ENCODE data around the gene PUM2.
"Not testable (repeated sequence)": the region's sequence is repeated elsewhere in the genome, so short reads cannot be mapped to it uniquely, and the experiment has no call there.

Gene PUM2

DNA sequence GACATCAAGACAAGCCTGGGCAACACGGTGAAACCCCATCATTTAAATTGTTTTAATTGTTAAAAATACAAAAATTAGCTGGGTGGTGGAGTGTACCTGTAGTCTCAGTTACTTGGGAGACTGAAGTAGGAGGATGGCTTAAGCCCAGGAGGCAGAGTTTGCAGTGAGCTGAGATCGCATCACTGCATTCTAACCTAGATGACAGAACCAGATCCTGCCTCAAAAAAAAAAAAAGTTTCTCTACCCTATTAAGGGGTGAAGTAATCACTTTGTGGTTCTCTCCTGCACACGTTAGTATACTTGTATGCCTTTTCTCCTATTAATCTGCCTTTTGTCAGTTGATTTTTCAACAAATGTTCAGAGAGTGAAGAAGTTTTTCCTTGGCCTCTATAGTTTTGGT is 18.1 kb upstream of the PUM2 start:
- DNase-seq = no peak

DNA sequence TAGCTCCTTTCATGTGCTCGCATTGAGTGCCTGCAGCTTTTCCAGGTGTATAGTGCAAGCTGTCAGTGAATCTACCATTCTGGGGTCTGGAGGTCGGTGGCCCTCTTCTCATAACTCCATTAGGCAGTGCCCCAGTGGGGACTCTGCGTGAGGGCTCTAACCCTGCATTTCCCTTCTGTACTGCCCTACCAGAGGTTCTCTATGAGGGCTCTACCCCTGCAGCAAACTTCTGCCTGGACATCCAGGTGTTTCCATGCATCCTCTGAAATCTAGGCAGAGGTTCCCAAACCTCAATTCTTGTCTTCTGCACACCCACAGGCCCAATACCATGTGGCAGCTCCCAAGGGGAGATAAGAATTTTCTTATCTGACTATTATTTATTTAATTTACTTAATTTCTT is 17.3 kb upstream of the PUM2 start:
- not testable (repeated sequence) for DNase-seq

DNA sequence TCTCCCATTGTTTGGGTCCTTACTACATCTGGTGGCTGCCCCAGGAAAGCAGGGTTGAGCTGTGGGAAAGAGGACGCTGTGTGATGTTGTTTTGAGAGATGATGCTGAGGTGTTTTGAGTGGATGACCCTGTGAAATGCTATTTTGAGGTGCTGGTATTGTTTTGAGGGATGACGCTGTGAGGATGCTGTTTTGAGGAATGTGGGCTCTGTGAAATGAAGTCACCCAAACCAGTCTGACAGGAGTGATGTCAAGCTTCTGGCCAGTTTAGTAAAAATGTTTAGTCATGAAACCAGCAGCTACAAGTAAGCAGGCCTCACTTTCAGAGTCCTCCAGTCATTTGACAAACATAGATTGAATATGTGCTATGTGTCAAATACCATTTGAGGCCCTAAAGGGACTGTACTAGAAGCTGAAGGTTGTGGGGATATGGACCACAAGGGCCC is 16.1 kb upstream of the PUM2 start:
- no peak for DNase-seq

DNA sequence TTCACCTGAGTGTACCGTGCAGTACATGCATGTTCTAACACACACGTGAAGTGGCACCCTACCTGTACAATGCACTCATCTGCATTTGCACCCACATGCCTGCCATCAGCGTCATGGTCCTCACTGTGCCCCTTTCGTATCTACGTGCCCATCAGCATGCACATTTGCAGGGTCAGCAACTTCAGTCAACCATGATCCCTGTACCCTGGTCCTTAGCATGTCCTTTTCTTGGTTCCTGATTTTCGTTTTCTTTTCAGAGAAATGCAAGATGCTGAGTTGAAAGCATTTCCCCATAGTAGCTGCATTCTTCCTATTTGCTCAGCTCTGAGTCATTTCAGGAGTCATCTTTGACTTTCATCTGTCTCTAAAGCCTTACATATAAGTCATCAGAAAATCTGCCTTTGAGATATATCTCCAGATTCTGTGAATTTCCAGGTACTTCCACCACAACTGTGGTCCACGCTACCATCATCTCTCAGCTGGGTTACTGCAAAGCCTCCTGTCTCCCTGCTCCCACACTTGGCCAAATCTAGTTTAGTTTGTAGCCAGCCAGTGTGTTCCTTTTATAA is 14.7 kb upstream of the PUM2 start:
- peak; percentile 69 to 76 for DNase-seq

DNA sequence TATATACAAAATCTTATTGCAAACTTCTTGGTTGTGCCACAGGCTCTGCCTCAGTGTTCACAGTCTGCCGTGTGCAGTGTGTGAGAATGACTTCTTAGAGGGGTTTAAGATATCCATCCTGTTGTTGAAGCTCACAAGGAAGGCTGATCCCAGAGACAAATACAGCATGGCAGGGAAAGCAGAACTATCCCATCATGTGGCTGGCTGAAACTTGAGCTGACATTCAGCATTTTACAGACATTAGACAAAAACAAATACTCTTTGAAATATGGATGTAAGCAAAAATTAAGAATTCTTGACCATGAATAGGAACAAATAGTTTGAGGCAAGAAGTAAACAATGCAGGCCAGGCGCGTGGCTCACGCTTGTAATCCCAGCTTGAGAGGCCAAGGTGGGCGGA is 12.9 kb upstream of the PUM2 start:
- no peak for DNase-seq

DNA sequence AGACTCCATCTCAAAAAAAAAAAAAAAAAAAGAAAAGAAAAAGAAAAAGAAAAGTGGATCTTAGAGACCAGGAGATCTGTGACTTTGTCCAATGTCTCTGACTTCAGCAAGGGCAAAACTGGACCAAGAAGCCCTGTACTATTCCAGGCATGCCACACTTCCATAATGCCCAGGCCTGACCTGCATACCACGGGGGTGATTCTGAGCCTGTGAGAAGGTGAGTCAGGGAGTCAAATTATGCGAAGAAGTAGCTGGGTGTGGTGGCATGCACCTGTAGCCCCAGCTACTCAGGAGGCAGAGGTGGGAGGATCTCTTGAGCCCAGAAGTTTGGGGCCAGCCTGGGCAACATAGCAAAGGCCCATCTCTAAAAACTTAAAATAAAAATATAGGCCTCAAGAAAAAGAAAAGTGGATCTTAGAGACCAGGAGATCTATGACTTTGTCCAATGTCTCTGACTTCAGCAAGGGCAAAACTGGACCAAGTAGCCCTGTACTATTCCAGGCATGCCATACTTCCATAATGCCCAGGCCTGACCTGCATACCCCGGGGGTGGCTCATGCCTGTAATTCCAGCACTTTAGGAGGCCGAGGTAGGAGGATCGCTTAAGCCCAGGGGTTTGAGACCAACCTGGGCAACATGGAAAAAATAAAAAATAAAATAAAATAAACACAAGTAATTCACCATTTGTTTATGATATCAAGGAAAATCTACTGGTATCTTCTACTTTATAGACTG is 12.2 kb upstream of the PUM2 start:
- no peak for DNase-seq

DNA sequence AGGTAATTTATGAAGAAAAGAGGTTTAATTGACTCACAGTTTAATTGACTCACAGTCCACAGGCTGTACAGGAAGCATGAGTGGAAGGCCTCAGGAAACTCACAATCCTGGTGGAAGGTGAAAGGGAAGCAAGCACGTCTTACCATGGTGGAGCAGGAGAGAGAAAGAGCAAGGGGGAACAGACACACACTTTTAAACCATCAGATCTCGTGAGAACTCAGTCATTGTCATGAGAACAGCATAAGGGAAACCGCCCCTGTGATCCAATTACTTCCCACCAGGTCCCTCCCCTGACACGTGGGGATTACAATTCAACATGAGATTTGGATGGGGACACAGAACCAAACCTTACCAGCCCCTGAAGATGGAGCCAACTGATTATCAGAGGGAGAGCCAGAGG is 11.2 kb upstream of the PUM2 start:
- peak in 1 of 2 donors; percentile 25 for DNase-seq

DNA sequence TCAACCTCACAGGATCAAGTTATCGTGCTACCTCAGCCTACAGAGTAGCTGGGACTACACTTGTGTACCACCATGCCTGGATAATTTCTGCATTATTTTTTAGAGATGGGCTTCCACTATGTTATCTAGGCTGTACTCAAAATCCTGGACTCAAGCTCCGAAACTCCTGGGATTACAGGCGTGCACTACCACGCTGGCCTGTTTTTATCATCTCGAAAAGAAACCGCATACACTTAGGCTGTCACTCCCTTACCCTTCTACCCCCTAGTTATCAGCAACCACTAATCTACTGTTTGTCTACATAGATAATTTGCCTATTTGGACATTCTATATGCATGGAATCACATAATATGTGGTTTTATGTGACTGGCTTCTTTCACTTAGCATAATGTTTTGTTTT is 8.5 kb upstream of the PUM2 start:
- DNase-seq = no peak

DNA sequence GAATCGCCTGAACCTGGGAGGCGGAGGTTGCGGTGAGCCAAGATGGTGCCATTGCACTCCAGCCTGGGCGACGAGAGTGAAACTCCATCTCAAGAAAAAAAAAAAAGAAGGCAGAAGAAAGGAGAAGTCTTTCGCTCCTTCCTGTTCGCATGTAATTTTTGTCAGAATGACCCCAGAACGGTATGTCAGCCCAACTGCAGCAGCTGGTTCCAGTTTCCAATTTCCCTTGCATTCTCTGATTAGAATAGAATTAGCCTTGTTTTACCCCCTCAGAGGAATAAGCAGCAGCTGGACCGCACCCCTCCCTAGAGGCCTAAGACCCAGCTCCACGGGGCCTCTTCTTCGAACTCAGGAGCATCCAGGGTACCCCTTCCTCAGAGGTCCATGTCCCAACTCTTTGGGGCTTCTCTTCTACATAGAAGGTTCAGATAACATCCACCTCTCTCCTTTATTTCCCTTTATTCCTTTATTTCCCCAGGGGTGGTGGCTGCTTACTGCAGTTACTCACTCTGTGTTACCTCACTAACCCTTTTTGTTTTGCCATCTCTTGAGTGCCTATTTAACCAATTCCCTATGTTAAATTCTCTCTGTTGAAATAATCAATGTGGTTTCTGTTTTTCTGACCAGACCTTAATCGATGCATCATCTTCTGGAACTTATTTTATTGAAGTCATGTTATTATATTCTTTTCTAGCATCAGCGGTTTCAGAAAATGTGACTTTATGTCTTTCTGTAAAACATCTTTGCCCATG is 7.2 kb upstream of the PUM2 start:
- DNase-seq = peak; percentile 39 to 65

DNA sequence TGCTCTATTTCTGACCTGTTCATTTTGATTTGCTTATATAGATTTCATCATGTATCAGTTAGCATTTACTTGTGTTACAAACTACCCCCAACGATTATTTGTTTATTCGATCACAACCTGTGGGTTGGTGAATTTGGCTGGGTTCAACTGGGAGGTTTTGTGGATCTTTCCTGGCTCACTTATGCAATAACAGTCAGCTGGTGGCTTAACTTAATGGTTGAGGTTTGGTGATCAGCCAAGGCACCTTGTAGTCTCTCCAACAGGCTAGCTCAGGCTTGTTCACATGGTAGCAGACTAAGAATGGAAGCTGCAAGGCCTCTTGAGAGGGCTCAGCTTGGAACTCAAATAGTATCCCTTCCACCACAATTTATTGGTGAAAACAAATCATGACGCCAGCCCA is 5.4 kb upstream of the PUM2 start:
- no peak for DNase-seq

DNA sequence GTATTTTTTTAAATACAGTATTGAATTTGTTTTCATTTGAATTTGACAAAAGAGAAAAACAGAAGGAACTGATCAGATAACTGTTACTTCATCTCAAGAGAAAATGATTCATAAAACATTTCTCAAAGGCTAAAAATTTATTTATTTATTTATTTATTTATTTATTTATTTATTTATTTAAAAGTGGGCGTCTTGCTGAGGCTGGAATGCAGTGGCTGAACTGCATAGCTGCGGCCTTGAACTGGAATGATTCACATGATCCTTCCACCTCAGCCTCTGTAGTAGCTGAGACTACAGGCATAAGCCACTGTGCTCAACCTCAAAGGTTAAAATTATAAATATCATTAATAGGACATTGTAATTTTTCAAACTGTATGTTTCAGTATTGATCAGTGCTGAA is 4.5 kb upstream of the PUM2 start:
- DNase-seq = no peak

DNA sequence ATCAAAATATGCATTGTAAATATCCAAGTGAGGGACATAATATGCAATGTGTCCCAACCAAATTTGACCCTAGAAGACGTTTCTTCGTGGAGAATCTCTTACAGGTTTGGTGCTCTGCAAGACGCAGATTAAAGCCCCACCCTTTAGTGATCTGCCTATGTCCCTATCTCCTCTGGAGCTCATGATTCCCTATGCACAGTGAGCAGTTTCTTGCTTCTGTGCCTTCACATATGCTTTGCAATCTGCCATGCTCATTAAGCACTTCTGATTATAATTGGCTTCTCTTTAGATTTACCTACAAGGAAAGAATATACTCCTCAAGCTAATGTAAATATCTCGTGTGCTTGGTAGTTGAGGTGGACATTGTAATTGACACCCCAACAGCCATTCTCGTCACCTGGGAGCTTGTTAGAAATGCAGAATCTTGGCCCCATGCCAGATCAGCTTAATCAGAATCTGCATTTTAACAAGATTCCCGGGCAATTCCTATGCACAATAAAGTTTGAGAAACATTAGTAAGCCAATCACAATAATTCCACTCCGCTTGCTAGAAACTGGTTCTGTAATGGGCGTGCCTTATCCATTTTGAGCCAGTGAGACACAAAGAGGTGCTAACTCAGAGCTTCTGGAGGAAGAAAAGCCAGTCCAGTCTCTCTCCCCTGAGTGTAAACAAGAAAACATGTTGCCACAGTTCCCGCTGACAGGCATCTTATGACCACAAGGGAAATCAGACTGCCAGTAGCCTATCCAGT is 2.8 kb upstream of the PUM2 start:
- DNase-seq = no peak

DNA sequence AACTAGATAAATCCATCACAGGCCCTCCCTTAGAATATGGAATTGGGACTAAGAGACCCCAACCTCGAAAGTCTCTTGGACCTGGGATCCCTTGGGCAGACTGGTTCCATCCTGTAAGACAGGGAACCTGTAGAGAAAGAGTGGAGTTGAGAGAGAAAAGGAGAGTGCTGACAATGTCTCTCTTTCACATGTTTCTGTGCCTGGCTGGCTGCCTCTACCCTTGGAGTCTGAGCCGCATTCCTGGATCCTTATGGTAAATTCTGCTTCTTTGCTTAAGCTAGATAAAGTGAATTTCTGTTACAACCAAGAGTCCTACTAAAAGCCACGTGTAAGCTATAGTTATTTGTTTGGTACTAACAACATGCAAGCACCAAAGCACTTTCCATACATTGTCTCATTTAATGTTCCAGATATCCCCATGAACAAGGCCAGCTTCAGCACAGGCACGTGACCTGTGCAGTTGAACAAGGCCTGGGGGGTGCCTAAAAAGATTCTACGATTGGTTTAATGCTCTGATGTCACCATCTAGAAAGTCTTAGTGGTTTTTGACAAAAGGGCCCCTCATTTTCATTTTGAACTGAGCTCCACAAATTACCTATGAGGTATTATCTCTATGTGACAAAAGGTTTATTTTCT is 2.1 kb upstream of the PUM2 start:
- DNase-seq = no peak

DNA sequence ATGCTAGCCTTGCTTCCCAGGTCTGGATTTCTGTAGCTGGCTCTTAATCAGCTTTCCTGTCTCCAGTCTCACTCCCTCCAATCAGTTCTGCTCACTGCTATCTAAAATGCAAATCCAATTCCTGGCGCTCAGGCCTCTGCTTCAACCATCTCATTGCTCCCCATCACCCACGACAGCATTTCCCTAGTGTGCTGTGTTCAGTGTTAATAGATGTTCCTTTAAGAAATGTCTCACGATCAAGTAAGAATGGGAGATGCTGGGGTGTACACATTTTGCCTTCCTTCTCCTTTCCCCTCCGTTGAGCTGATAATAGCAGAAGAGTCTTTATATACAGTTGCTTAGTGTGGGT is 1.6 kb upstream of the PUM2 start:
- no peak for DNase-seq

DNA sequence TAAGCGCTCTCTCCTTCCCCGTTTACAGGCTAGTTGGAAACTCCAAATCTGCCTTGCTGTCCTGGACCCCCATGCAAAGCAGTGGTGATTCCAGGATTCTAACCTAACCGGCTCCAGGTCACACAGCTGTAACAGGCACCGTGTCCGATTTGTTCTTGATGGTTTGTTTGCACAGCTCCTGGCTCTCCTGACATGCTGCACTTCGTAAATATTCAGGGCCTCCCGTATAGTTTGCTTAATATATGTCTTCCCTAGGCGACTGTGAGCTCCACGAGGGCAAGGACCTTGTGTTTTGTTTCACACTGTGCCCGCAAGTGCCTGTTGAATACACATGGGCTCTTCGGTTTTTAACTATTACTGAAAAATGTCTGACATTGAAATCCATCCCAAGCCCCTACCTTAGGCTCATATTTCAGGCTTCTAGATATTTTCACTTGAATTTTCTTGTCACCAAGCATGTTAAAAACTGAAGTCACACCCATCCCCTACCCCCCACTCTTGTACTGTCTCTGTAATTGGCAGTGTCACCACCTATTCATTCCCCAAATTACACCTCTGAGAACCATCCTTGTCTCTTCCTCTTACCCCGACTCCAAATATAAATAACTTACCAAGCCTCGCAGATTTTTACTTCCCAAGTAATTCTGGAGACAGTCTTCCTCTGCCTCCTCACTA is 1.0 kb upstream of the PUM2 start:
- no peak for DNase-seq

DNA sequence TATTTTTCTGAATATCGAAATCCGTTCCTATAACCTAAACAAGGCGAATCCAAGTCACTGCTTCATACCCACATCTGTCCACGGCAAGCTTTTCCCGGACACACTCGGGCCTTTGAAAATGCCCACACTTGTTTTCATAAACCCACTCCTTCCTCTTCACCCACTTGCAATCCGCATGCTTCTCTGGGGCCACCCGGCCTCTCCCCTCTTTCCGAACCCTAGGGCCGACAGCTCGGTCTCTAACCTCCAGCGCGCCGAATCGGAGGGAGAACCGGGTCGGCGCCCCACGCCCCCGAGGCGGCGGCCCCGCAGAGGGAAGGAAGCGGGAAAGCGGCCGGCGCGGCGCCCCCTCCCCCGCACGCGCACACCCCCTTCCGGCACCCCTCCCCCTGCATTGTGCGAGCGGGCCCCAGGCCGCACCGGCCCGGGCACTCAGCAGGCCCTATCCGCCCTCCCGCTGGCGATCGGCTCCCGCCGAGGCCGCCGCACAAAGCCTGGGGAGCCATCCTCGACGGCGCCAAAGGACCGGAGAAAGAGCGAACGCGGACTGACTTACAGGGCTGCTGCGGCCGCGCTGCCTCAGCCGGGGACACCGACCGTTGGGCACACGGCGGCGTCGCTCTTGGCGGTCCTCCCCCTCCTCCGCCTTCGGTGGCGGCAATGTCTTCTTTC is 467 bp downstream of the PUM2 start:
- peak; percentile 61 for DNase-seq

DNA sequence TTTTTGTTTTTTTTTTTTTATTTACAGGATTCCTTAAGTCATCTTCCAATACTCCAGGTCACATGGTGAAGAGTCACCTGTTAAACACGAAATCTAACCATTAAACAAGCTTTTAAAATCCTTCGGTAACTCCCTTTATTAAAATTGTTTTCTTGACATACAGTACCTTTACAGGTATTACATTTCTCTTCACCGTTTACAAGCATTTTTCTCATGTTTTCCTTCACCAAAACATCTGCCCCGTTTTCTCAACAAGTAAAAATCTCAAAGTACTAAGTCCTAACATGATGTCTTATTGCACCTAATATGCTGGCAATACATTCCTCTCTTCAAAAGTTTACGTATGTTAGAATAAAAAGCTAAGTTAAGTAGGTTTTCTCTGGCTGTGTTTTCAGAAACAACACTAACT is 1.1 kb downstream of the PUM2 start:
- DNase-seq = no peak

DNA sequence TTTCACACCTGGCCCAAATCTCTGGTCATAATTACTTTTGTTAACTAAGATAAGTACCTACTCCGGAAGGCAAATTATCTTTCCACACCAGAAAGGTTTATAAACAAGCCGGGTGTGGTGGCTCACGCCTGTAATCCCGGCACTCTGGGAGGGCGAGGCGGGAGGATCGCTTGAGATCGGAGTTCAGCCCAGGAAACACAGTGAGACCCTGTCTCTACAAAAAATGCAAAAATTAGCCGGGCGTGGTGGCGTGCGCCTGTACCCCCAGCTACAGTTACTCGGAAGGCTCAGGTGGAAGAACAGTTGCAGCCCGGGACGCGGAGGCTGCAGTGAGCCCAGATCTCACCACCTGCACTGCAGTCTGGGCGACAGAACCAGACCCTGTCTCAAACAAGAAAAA is 2.1 kb downstream of the PUM2 start:
- DNase-seq = no peak

DNA sequence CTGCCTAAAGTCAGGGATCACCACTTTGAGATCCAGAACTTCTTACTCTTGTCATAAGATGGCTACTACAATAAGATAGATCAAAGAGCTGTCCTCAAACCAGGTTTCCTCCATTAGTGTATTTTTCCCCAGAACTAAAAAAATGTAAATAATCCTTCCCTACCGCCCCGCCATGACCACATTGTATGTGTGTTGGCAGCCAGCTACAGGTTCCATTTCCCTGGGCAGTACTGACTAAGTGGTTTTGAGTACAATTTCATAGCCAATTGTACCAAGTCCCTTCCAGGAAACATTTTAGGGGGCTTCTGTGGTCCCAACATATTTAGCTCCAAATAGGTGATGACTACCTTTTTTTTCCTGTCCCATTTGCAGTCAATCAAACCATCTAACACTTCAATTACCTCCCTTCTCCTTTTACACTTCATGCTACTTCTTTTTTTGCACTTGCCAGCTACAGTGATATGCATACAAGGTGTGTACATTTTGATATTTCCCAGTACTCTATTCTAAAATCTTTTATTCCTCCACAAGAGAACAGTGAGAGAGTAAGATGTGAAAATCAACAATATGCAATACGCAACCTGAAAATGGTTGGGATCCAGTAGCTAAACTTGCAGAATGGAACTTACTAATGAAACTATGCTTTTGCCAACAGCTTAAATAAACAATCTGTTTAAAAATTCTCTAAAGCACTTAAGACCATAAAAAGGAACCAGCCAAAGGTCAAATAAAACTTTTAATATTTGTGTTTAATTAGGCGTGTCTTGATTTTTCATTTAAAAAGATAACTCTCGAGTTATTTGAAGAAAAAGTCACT is 3.9 kb downstream of the PUM2 start:
- no peak for DNase-seq

DNA sequence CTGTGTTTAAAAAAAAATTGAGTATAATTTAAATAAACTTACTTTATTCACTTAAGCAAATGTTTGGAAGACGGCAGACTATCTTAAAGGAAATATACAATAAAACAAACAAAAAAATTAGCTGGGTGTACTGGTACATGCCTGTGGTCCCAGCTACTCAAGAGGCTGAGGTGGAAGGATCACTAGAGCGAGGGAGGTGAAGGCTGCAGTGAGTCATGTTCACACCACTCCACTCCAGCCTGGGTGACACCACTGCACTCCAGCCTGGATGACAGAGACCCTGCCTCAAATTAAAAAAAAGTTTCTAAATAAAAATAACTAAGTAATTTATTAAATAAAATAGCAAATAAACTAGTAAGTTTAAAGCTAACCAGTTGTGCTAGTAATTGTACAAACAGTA is 7.5 kb downstream of the PUM2 start:
- DNase-seq = no peak

DNA sequence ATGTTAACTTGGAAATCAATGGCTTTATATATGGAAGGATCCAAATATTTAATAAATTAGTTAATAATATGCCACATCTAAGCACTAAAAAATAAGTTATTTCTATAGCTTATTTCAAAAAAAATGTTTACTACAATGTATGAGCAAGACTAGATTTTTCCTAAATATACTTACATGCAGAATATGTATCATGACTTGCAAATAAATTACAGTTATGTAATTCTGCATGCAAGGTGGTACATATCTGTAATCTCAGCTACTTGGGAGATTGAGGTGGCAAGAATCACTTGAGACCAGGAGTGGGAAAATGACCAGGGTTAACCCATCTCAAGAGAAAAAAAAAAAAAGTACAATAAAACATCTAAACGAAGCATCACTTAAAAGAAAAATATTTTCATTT is 11.6 kb downstream of the PUM2 start:
- no peak for DNase-seq

All from inflammatory macrophage treated with lipopolysaccharide for 1 hour (primary cell).